SH-SY5Y (cell line): Measurements from ENCODE around the gene MYO7B.

Experiments
- GATA2 ChIP-seq: IDR thresholded peaks from 2 replicates; pipeline ENCODE4 v1.6.1; 2011; ENCODE audit warnings: mild to moderate bottlenecking, low read depth, low read length
- GATA3 ChIP-seq: IDR thresholded peaks from 2 replicates; pipeline ENCODE4 v1.6.1; 2011; ENCODE audit warnings: low read depth, mild to moderate bottlenecking, low read length, moderate library complexity

Gene MYO7B

DNA sequence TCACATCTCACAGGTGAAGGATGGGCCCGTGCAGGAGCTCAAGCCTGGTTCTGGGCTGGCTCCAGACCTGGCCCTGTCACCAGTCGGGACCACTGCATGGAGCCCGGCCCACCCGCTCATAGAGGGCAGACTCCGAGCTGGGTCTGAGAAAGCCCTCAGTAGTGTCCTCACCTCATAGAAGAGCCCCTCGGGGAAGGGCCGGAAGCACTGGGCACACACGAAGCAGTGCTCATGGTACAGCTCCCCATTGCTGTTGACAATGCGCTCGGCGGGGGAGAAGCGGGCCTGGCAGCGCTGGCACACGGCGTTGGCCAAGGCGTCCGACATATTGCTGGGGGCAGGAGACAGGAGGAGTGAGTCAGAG lies 121.7 kb downstream of the MYO7B start:
- TF ChIP-seq GATA3 (no peak), GATA2 (no peak)

DNA sequence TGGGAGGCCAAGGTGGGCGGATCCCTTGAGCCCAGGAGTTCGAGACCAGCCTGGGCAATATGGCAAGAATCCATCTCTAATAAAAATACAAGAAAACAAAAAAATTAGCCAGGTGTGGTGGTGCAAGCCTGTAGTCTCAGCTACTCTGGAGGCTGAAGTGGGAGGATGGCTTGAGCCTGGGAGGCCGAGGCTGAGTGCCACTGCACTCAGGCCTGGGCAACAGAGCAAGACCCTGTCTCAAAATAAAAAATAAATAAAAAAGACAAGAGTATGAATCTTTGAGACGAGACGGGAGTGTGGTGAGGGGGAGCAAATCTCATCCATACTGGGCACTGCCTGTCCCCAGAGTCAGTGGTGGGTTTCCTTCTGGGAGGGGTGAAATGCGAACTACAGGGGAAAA lies 122.7 kb downstream of the MYO7B start:
- TF ChIP-seq GATA2 (no peak), GATA3 (no peak)

DNA sequence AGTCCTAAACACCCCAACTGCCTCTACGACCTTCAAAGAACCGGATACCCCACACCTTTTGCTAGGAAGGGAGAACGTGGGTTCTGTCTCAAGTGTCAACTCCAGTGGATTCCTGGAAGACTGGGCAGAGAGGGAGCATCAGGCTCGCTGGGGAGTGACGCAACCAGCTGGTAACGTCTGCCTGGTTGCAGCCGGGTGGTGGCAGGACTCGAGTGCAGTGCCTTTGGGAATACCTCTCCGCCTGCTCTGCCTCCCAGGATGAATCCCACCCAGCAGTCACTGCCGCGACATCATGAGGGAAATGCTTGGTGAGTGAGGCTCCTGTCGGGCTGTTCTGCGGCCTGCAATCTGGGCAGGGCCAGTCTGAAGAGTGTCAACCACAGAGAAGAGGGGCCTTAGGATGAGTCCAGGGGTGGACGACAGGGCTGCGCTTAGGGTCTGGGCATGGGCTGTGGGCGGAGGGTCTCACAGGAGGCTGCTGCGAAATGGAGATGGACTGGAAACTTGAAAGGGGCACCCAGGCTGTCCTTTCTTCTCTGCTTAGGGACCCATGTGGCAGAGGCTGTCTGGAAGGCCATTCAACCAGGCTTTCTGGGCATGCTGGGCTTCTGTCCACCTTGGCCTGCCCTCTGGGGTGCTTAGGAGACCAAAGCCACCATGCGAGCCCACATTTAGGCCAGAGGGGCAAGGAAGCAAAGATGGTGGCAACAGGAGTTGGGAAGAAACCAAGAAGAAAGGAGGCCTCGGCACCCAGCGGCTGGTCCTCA lies 123.3 kb downstream of the MYO7B start:
- no peak for TF ChIP-seq GATA2
- no peak for TF ChIP-seq GATA3

DNA sequence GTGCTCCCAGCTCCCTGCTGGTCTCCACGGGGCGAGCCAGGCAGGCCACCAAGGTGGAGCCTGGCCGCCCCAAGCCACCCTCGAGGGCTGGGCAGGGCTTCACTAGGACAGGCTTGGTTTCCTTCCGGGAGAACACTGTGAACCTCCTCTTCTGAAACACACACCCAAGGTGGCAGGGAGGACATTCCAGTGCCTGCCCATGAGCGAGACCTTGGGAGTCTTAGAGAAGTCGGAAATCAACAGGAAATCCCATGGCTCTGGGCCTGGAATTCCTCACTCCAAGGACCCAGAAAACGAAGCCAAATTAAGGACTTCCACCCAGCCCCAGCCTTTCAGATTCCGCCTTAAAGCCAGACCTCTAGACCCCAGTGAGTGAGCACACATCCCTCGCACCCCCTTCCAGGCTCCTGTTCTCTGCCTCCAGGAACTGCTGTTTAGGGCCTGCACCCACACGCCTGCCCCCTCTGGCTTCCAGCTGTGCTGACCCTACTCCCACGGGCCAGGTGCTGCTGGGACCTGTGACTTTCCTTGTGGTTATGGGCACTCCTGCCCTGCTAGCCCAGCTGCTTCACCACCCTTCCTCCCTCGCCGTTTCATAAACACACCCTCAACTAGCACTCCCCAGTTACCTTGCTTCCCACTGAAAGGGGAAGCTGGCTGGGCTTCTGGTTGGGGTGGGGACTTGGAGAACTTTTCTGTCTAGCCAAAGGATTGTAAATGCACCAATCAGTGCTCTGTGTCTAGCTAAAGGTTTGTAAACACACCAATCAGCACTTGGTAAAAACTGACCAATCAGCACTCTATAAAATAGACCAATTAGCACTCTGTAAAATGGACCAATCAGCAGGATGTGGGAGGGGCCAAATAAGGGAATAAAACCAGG lies 124.2 kb downstream of the MYO7B start:
- TF ChIP-seq GATA3 (no peak), GATA2 (no peak)

DNA sequence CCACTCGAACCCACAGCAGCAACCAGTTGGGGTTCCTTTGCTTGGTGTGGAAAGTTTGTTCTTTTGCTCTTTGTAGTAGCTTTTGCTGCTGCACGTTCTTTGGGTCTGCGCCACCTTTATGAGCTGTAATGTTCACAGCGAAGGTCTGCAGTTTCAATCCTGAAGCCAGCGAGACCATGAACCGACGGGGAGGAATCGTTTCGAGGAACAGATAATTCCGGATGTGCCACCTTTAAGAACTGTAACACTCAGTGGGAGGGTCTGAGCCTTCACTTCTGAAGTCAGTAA lies 124.8 kb downstream of the MYO7B start:
- TF ChIP-seq GATA3: no peak
- no peak for TF ChIP-seq GATA2

DNA sequence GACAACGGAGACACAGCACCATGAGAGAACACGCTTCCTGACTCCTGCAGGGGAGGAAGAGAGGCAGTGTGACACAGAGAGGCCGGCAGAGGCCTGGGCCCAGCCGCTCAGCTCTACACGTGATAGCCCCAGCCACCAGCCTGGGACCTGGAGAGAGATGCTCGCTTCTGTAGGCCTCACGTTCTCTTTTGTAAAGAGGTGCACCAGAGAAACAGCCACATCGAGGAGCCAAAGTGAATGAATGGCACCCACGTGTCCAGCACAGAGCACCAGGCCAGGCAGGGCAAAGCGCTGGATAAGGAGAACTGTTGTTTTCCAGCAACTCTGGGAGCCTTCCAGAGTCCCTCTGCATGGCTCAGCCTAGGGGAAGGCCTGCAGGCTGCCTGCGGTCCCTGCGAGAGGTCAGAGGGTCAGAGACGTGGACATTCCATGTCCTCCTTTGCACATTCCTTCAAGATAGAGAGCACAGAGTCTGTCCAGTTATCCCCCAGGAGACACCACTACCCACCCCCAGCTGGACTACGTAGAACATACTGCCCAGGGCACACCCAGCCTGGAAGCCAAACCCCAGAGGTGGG lies 125.7 kb downstream of the MYO7B start:
- TF ChIP-seq GATA3: no peak
- no peak for TF ChIP-seq GATA2

DNA sequence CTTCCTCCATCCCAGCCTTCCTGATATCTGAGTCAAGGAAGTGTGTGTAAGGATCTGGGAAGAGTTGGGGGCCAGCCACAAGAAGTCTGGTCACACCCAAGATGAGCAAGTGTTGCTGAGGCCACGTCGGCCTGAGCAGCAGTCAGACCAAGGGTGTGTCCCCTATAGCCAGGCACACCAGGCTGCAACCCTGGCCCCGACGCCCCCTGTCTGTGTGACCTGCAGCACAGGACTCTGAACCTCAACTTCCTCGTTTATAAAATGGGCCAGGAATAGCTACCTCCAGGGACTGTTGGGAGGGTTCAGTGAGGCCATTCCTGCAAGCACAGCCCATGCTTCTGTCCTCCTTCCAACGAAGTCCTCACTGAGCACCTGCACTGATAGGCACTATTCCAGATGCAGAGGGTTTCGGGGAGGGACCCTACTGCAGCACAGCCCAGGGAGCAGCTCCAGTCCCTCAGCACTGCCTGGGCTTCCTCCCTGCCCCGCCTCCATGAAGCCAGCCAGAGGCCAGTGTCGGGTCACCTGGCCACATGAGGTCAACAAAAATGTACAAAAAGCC lies 126.5 kb downstream of the MYO7B start:
- no peak for TF ChIP-seq GATA2
- no peak for TF ChIP-seq GATA3

DNA sequence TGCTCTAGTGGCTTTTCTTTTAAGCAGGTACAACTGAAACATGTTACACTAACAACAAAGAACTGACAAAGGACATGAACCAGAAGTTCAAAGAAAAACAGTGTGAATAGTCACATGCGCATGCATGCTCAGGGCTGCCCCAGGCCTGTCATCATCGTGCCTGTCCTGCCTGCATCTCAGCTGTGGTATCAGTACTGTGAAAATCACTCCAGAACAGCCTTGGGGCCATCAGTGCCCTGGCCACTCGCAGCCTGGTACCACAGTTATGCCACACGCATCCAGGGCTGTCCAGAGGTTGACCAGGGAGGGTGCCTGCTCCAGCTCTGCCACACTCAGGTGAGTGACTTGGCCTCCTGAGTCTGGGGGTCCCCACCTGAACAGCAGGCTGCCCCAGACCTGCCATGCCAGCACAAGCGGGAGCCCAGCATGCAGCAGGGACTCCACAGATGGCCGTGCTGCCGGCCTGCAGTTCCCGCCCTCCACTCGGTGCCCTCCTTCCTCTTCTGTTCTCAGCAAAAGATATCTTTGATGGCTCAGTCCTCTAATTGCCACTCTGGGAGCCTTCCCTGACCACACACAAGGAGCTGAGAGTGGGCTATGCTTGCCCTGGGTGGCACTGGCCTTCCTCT lies 127.6 kb downstream of the MYO7B start:
- no peak for TF ChIP-seq GATA2

DNA sequence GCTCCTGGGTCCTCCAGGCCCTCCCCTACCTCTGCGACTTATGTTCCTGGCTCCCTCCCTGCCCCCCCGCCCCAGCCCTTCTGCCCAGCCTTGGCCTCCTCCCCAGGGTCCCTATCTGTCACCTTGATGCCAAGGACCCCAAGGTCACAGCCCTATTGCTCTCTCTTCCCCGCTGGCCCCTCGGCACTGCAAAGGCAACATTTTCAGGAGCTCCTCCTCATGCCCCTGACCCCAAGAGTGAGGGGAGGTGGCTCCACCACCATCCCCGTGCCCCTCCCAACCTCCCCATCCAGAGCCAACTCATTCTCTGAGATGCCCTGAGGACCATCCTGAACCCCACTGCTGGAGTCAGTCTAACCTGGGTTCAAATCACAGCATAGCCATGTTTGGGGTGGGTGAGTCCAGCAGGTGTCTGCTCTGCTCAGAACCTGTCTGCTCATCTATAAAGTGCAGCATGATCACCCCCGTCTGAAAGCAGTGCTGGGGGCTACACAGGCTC lies 128.1 kb downstream of the MYO7B start:
- TF ChIP-seq GATA2: no peak
- TF ChIP-seq GATA3: no peak

DNA sequence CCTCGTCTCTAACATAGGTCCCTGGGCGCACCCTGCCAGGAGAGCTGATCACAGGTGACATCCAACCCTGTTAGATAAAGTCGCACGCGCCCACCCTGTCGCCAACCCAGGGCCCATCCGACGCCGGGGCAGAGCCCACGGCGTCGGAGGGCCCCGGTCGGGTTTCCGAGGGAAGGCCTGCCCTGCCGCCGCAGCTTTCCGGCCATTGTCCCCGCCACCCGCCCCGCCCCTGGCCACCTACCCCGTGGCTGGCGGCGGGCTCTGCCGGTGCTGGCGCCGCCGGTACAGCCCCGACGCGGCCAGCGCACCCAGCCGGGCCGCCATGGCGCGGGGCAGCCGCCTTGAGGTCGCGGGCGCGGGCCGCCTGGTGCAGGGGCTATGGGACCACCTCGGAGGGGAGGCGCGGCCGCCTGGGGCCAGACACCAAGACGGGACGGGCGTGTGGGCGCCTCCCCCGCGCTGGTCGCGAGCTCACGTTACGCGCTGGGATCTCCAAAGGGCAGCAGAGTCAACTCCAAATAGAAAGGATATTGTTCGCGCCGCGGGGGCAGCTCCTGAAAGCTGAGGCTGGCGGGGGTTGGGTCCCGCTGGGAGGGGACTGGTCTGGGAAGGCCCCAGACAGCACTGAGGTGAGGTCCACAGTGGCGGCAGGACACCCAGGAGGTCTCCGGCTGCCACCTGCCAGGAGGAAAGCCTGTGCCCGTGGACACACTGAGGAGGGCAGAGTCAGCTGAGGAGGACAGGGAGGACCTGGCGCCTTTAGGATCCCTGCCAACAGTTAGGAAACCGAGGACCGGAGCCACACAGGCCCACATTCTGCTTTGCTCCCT lies 128.8 kb downstream of the MYO7B start:
- no peak for TF ChIP-seq GATA2
- TF ChIP-seq GATA3: no peak

DNA sequence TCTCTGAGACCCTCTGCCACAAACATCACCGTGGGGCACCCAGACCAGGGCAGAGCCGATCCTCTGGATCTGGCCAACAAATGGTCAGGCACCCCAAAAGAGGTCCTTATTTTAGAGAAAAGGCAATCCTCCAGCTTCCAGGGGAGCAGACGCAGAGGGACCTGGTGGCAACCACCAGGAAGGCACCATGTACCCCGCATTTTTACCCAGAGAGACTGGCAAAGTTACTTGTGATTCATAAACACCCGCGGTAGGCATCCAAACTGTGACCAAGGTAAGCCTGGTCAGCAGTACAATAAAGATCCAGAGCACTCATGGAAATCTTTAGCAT lies 129.4 kb downstream of the MYO7B start:
- TF ChIP-seq GATA2: no peak
- no peak for TF ChIP-seq GATA3

DNA sequence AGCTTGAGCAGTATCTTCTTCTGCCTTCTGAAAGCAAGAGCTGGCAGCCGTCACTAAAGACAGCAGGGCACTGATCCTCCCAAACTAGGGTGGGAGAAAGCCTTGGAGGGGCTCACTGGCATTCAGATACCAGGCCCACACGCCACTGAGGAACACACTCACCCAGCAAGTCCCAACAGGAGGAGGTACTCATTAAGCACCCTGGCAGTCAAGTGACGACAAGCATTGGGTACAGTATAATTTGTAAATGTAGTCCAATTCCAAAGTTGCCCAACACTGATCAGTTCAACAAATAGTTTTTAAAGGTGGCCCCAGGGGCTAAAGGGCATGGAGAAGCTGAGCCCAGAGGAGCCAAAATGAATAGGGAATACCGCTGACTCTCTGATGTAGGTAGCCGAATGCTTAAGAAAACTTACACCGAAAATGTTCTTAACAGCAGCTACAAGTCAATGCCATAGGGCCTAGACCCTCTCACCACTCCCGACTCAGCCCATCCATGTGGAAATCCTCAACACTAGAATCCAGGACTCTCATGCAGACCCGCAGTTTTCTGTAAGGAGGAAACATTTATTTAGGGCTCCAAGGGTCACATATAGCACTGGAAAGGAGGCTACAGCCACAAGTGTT lies 129.9 kb downstream of the MYO7B start:
- no peak for TF ChIP-seq GATA2
- no peak for TF ChIP-seq GATA3

DNA sequence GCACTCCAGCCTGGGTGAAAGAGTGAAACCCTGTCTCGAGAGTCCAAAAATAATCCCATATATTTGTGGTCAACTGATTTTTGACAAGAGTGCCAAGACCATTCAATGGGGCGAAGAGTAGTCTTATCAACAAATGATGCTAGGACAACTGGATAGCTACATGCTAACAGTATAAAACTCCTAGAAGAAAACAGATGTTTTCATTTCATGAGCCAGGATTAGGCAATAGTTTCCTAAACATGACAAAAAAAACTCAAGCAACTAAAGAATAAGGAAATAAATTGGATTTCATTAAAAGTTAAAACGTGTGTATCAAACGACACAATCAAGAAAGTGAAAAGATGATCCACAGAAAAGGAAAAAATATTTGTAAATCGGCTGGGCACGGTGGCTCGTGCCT lies 133.6 kb downstream of the MYO7B start:
- TF ChIP-seq GATA2: no peak
- no peak for TF ChIP-seq GATA3
